GM18498 (cell line): ENCODE measurements around the gene SPTB.

ENCODE experiments used
- ATAC-seq: cut with Tn5 transposase; IDR thresholded peaks from one replicate; pipeline ENCODE4 v1.9.1; 2021; ENCODE audit warnings: mild to moderate bottlenecking, moderate library complexity; ENCODE audit not compliant: unreplicated experiment

The SPTB gene

GRCh38 chr14:64700894-64701293 is 178.8 kb downstream of the SPTB start:
- no peak for ATAC-seq

GRCh38 chr14:64700290-64700689 is 179.4 kb downstream of the SPTB start:
- no peak for ATAC-seq

GRCh38 chr14:64698903-64699302 is 180.8 kb downstream of the SPTB start:
- no peak for ATAC-seq

- no peak for ATAC-seq
Observed at GRCh38 chr14:64696355-64696857, 183.3 kb downstream of the SPTB start.
